ENCODE data around the gene PMPCB.

- TF ChIP-seq CTCF (IDR thresholded peaks at IDR 0.05; ENCODE audit: low read depth, low read length) (no peak), MAX (IDR thresholded peaks at IDR 0.05; ENCODE audit: low read depth, low read length) (no peak), POLR2A (IDR thresholded peaks at IDR 0.05; ENCODE audit: extremely low read depth, insufficient read length) (no peak)
Observed at GRCh38 chr7:103349805-103350204, 52.6 kb downstream of the PMPCB start.

Data from NB4 (cell line).